Neuronal stem cell (in vitro differentiated cells): ENCODE data around the gene DENND6B. TPM values are rescaled to one million over a fixed set of nuclear protein-coding genes. Genes with fewer than 3 reads are reported as not detected.
A peak's percentile ranks its signal among the peaks of the same experiment; 100 is the strongest.

Experiments
- DNase-seq: peaks from one replicate; pipeline ENCODE4 v3.0.0-alpha.2; 2013; ENCODE audit warnings: low spot score
- H2AFZ ChIP-seq: one replicate; pipeline ENCODE4 v1.6.1; 2013; ENCODE audit warnings: mild to moderate bottlenecking, low read length, inconsistent platforms
- H2AK5ac ChIP-seq: 2 replicates; pipeline ENCODE4 v1.6.1; 2013; ENCODE audit warnings: low read depth, mild to moderate bottlenecking, inconsistent platforms, low read length, moderate library complexity, mixed read lengths
- H2BK120ac ChIP-seq: 2 replicates; pipeline ENCODE4 v1.6.1; 2013; ENCODE audit warnings: low read depth, mild to moderate bottlenecking, inconsistent platforms, low read length, moderate library complexity, mixed read lengths
- H2BK12ac ChIP-seq: one replicate; pipeline ENCODE4 v1.6.1; 2013; ENCODE audit warnings: low read length, inconsistent platforms
- H2BK15ac ChIP-seq: 2 replicates; pipeline ENCODE4 v1.6.1; 2013; ENCODE audit warnings: mild to moderate bottlenecking, low read length, inconsistent platforms, mixed read lengths
- H2BK5ac ChIP-seq: one replicate; pipeline ENCODE4 v1.6.1; 2013; ENCODE audit warnings: inconsistent platforms, mild to moderate bottlenecking, low read length, moderate library complexity
- H3K14ac ChIP-seq: one replicate; pipeline ENCODE4 v1.6.1; 2013; ENCODE audit warnings: low read length, inconsistent platforms
- H3K18ac ChIP-seq: 2 replicates; pipeline ENCODE4 v1.6.1; 2013; ENCODE audit warnings: low read length, inconsistent platforms
- H3K23ac ChIP-seq: 2 replicates; pipeline ENCODE4 v1.6.1; 2013; ENCODE audit warnings: low read depth, mild to moderate bottlenecking, mixed read lengths, low read length, inconsistent platforms; ENCODE audit not compliant: poor library complexity
- H3K27ac ChIP-seq: replicated peaks from 3 replicates; pipeline ENCODE4 v1.5.1; 2013; ENCODE audit warnings: low read length, inconsistent platforms
- H3K27me3 ChIP-seq, 3 experiments: 2 replicates each; pipeline ENCODE4 v1.6.1; 2013; ENCODE audit warnings: low read length in 3 of 3, mild to moderate bottlenecking in 2 of 3, inconsistent platforms in 1 of 3, low read depth in 1 of 3, mixed read lengths in 1 of 3, moderate library complexity in 1 of 3; ENCODE audit not compliant: control insufficient read depth in 3 of 3, insufficient read depth in 3 of 3
- H3K36me3 ChIP-seq, 2 donors: replicated peaks in 1 of 2; 2 replicates each; pipeline ENCODE4 v1.6.1; 2013; ENCODE audit warnings: low read length in 2 of 2; ENCODE audit not compliant: control insufficient read depth in 2 of 2, insufficient read depth in 2 of 2
- H3K4ac ChIP-seq: 2 replicates; pipeline ENCODE4 v1.6.1; 2013; ENCODE audit warnings: inconsistent platforms, mild to moderate bottlenecking, low read length, moderate library complexity
- H3K4me1 ChIP-seq, 2 donors: 1 replicate in 1 of 2; 2 replicates in 1 of 2; pipeline ENCODE4 v1.6.1; 2013; ENCODE audit warnings: low read length in 2 of 2, low read depth in 1 of 2; ENCODE audit not compliant: control insufficient read depth in 2 of 2, insufficient read depth in 1 of 2
- H3K4me2 ChIP-seq: one replicate; pipeline ENCODE4 v1.6.1; 2013; ENCODE audit warnings: mild to moderate bottlenecking, low read length, inconsistent platforms; ENCODE audit not compliant: insufficient read depth, poor library complexity, severe bottlenecking
- H3K4me3 ChIP-seq, 2 donors: 2 replicates each; pipeline ENCODE4 v1.5.1; 2013; ENCODE audit warnings: low read length in 2 of 2, mild to moderate bottlenecking in 2 of 2, inconsistent platforms in 1 of 2, moderate library complexity in 1 of 2
- H3K79me1 ChIP-seq: one replicate; pipeline ENCODE4 v1.6.1; 2013; ENCODE audit warnings: low read depth, mild to moderate bottlenecking, inconsistent platforms, low read length, moderate library complexity
- H3K9ac ChIP-seq: one replicate; pipeline ENCODE4 v1.6.1; 2013; ENCODE audit warnings: mild to moderate bottlenecking, low read depth, low read length, inconsistent platforms; ENCODE audit not compliant: poor library complexity
- H3K9me3 ChIP-seq, 2 donors: replicated peaks in 1 of 2; 2 replicates each; pipeline versions ENCODE3 to v1.6.1; 2013; ENCODE audit warnings: low read length in 2 of 2, mild to moderate bottlenecking in 2 of 2, inconsistent platforms in 1 of 2, low read depth in 1 of 2, mixed read lengths in 1 of 2, moderate library complexity in 1 of 2; ENCODE audit not compliant: control insufficient read depth in 2 of 2, insufficient read depth in 1 of 2
- H4K8ac ChIP-seq: one replicate; pipeline ENCODE4 v1.6.1; 2013; ENCODE audit warnings: low read depth, mild to moderate bottlenecking, inconsistent platforms, low read length, moderate library complexity
- H4K91ac ChIP-seq: one replicate; pipeline ENCODE4 v1.6.1; 2013; ENCODE audit warnings: low read length, low read depth, mild to moderate bottlenecking, inconsistent platforms; ENCODE audit not compliant: poor library complexity
- WGBS, 2 donors: extraction: QIAGEN DNeasy Blood & Tissue Kit; methylation state at CpG; one replicate each; pipeline ENCODE4 v1.1.7; 2013; ENCODE audit warnings: missing lambda C conversion rate in 2 of 2, mixed read lengths in 1 of 2; ENCODE audit not compliant: insufficient read length in 2 of 2, insufficient replicate concordance in 1 of 2; ENCODE audit errors: extremely low coverage in 2 of 2; 5-methylcytosine and 5-hydroxymethylcytosine counted together
- polyA plus RNA-seq, 2 experiments: library from polyadenylated mRNA; stranded (reverse); fragments of 200-250 nt; gene quantifications; one replicate each; pipeline ENCODE4 v1.2.3, GENCODE V29; 2013

The DENND6B gene
- 12.7 TPM for polyA plus RNA-seq (2013, experiment 1 of 2)
- polyA plus RNA-seq (2013, experiment 2 of 2) = 11.7 TPM

- H4K8ac ChIP-seq = peak within 1 kb of the TSS; percentile 95
- peak within 1 kb of the TSS; percentile 96 for H3K4me2 ChIP-seq
- H2BK120ac ChIP-seq = peak within 1 kb of the TSS; percentile 77
- H3K79me1 ChIP-seq = peaks cover 2% of the 10 kb centered on the region
- H3K27me3 ChIP-seq = no peaks in the 10 kb centered on the region
- H2BK12ac ChIP-seq = no peak within 1 kb of the TSS
- H2BK15ac ChIP-seq = peak within 1 kb of the TSS; percentile 90
- DNase-seq = peak; percentile 86
- no peaks in the 10 kb centered on the region for H3K9me3 ChIP-seq
- H4K91ac ChIP-seq = peak within 1 kb of the TSS; percentile 96
- peak within 1 kb of the TSS; percentile 99 for H2AFZ ChIP-seq
- no peak within 1 kb of the TSS for H3K27ac ChIP-seq
- peak within 1 kb of the TSS; percentile 99 for H3K14ac ChIP-seq
- peak within 1 kb of the TSS; percentile 87 for H2BK5ac ChIP-seq
- H2AK5ac ChIP-seq = peak within 1 kb of the TSS; percentile 97
- H3K36me3 ChIP-seq = no peaks in the 10 kb centered on the region
- H3K9ac ChIP-seq = peak within 1 kb of the TSS; percentile 93
- H3K4me3 ChIP-seq = peak within 1 kb of the TSS; percentile 90 to 99
- H3K4me1 ChIP-seq = peaks cover 10 to 14% of the 10 kb centered on the region in 2 donors
- H3K23ac ChIP-seq = peak within 1 kb of the TSS; percentile 94
- no CpG with 5 or more reads among the region's 105 CpGs for WGBS, 2 donors
- peak within 1 kb of the TSS; percentile 80 for H3K4ac ChIP-seq
- H3K18ac ChIP-seq = peak within 1 kb of the TSS; percentile 98
These were observed at the start of gene DENND6B for GRCh38 chr22:50326956-50327710. TSS of gene DENND6B (minus strand) at chr22:50327012. CDS start at chr22:50326988, 24 bp downstream.

- Histone ChIP-seq H3K27ac (no peak overlapping the region), H4K91ac (no peak overlapping the region), H3K14ac (no peak overlapping the region), H3K4ac (no peak overlapping the region), H3K18ac (no peak overlapping the region), H3K27me3 (no peaks in the 10 kb centered on the region), H3K36me3 (peaks cover 9 to 77% of the 10 kb centered on the region in 2 donors), H2AK5ac (no peak overlapping the region), H3K4me3 (no peak overlapping the region), H2BK15ac (no peak overlapping the region), H2BK5ac (no peak overlapping the region), H3K4me1 (no peaks in the 10 kb centered on the region), H2BK120ac (no peak overlapping the region), H3K4me2 (no peak overlapping the region), H3K9me3 (peaks cover 0 to 13% of the 10 kb centered on the region in 2 donors), H3K79me1 (peaks cover under 1% of the 10 kb centered on the region), H2BK12ac (no peak overlapping the region), H3K23ac (no peak overlapping the region), H2AFZ (no peak overlapping the region), H3K9ac (no peak overlapping the region), H4K8ac (no peak overlapping the region)
- no CpG with 5 or more reads among the region's 5 CpGs for WGBS, 2 donors
- DNase-seq = no peak
These were observed 49.4 kb upstream of the DENND6B start for GRCh38 chr22:50376085-50376651.

GRCh38 chr22:50371101-50371648 lies 44.4 kb upstream of the DENND6B start:
- H2BK120ac ChIP-seq = no peak overlapping the region
- H2BK12ac ChIP-seq = no peak overlapping the region
- no peaks in the 10 kb centered on the region for H3K4me1 ChIP-seq
- H4K91ac ChIP-seq = no peak overlapping the region
- peaks cover 10 to 62% of the 10 kb centered on the region in 2 donors for H3K36me3 ChIP-seq
- H3K27me3 ChIP-seq = no peaks in the 10 kb centered on the region
- WGBS, 2 donors = 100% methylated on average over 1 of the region's 2 CpGs; no CpG with 5 or more reads in 1 of the 2 donors
- H3K4me2 ChIP-seq = no peak overlapping the region
- H2BK15ac ChIP-seq = no peak overlapping the region
- H3K4ac ChIP-seq = no peak overlapping the region
- H3K4me3 ChIP-seq = no peak overlapping the region
- no peak for DNase-seq
- H2BK5ac ChIP-seq = no peak overlapping the region
- H3K27ac ChIP-seq = no peak overlapping the region
- H3K79me1 ChIP-seq = peaks cover 9% of the 10 kb centered on the region
- H2AFZ ChIP-seq = no peak overlapping the region
- H3K14ac ChIP-seq = no peak overlapping the region
- H2AK5ac ChIP-seq = no peak overlapping the region
- H4K8ac ChIP-seq = no peak overlapping the region
- H3K9ac ChIP-seq = no peak overlapping the region
- no peak overlapping the region for H3K18ac ChIP-seq
- H3K23ac ChIP-seq = no peak overlapping the region
- H3K9me3 ChIP-seq = peaks cover 0 to 3% of the 10 kb centered on the region in 2 donors
